Measurements from ENCODE around the gene KIF1C.
"Not testable (repeated sequence)": the region's sequence is repeated elsewhere in the genome, so short reads cannot be mapped to it uniquely, and the experiment has no call there.

Gene KIF1C

DNA sequence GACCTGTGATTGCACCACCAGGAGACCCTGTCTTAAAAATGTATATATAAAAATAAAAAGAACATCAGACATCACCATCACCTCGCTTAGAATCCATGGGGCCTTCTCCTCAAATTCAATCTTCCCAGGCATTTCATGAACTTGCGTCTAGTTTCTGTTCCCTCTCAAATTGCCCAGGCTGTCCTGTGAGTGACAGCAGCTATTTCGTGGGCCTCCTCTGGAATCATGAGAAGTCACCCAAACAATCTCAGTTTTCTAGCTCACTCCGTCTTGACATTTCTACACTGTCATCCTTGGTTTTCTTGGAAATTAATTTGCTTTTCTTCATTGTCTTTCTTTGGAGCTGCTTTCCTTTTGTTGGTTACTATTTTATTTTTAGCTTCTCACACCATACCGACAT lies 30.2 kb downstream of the KIF1C start:
- DNase-seq (ENCODE audit: low spot score) = no peak
- TF ChIP-seq, protein P1, sequence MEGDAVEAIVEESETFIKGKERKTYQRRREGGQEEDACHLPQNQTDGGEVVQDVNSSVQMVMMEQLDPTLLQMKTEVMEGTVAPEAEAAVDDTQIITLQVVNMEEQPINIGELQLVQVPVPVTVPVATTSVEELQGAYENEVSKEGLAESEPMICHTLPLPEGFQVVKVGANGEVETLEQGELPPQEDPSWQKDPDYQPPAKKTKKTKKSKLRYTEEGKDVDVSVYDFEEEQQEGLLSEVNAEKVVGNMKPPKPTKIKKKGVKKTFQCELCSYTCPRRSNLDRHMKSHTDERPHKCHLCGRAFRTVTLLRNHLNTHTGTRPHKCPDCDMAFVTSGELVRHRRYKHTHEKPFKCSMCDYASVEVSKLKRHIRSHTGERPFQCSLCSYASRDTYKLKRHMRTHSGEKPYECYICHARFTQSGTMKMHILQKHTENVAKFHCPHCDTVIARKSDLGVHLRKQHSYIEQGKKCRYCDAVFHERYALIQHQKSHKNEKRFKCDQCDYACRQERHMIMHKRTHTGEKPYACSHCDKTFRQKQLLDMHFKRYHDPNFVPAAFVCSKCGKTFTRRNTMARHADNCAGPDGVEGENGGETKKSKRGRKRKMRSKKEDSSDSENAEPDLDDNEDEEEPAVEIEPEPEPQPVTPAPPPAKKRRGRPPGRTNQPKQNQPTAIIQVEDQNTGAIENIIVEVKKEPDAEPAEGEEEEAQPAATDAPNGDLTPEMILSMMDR (IDR thresholded peaks at IDR 0.05; ENCODE audit: extremely low read depth, insufficient read depth, missing control alignments) = no peak
- in situ Hi-C loops (cut with MboI; ENCODE audit: low pct_unique_long_range_greater_than_20kb, low sequenced_read_pairs, unreplicated experiment) = no loop called here

DNA sequence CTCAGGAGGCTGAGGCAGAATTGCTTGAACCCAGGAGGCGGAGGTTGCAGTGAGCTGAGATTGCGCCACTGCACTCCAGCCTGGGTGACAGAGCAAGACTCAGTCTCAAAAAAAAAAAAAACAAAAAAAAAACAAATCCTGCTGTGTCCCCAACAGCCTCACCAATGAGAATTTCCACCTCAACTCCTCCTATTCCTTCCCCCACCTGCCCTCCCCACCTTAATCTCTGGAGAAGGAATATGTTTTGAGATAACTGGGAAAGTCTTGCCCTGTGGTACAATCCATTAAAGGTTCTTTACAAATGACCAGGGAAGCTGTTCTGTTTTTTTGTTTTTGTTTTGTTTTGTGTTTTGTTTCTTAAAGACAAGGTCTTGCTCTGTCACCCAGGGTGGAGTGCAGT lies 32.4 kb downstream of the KIF1C start:
- DNase-seq (ENCODE audit: low spot score); in situ Hi-C loops (cut with MboI; ENCODE audit: low pct_unique_long_range_greater_than_20kb, low sequenced_read_pairs, unreplicated experiment): not testable (repeated sequence)

DNA sequence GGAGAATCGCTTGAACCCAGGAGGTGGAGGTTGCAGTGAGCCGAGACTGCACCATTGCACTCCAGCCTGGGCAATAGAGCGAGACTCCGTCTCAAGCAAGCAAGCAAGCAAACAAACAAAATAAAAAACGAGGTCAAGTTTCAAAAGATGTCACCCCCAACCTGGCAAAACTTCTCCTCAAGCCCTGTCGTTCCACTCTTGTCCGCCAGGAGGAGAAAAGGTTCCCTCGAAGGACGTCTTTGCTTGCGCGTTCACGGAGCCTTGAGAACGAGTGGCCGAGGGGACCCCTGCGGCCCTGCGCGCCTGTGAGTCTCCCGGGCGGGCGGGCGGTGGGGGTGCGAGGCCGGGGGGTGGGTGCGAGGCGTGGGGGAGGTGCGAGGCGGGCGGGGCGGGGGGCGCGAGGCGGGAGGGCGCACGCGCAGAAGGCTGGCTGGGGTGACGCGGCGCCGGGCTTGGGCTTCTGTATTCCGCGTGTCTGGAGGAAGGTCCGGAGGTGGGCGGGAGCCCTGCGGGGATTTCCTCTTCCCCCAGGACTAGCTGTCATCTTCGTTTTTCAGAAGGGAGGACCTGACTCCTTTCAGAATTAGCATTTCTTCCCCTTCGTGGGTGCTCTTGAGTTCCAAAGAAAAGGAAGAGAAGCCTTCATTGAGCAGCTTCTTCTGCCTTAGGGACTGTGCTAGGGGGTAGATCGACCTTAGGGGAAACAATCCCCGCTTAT lies 33.8 kb downstream of the KIF1C start:
- DNase-seq (ENCODE audit: low spot score) = peak; percentile 93
- TF ChIP-seq, protein P1 (IDR thresholded peaks at IDR 0.05; ENCODE audit: extremely low read depth, insufficient read depth, missing control alignments) = peak; percentile 76
- in situ Hi-C loops (cut with MboI; ENCODE audit: low pct_unique_long_range_greater_than_20kb, low sequenced_read_pairs, unreplicated experiment) = no loop called here

DNA sequence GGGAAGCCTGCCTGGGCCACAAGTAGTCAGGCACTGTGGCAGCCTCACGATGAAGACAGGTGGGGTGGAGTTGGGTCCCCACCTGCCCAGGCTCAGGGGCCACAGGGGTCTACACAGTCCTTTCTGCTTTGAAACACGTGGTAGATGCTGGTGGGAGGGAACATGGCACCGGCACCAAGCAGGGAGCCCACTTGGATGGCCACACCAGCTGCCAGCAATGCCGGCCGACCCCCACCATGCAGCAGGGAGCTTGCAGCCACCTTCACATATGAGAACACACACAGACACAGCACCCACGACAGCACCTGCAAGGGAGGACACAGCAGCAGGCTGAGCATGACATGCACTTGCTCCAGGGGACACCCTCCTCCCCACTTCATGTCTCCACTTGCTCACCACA lies 35.1 kb downstream of the KIF1C start:
- no peak for DNase-seq (ENCODE audit: low spot score)
- TF ChIP-seq, protein P1 (IDR thresholded peaks at IDR 0.05; ENCODE audit: extremely low read depth, insufficient read depth, missing control alignments) = no peak
- in situ Hi-C loops (cut with MboI; ENCODE audit: low pct_unique_long_range_greater_than_20kb, low sequenced_read_pairs, unreplicated experiment) = no loop called here

DNA sequence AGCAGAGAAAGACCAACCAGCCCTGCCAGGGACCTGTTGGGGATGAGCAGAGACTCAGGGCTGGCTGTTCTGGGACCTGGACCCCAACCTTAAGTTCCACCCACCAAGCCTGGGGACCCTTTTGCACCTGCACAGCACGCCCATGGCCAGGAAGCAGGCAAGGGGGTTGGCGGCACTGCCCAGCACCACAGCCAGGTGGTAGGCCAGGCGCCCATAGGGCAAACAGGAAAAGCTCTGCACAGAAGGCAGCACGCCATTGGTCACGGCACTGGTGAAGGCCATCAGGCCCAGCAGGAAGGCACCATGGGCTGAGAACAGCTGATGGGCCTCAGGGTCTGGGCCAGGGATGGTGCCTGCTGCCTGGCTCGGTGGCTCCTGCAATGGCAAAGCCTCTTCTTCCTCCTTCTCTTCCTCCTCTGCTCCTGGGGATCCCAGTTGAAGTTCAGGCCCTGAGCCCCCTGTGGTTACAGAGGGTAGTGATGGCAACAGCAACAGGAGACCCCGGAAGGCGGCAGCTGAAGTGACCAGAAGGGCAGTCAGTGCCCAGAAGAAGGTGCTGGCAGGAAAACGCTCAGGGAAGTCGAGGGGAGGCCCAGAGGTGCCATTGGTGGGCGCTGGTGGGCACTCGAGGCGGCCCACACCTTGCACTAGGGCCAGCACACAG lies 35.7 kb downstream of the KIF1C start:
- TF ChIP-seq, protein P1 (IDR thresholded peaks at IDR 0.05; ENCODE audit: extremely low read depth, insufficient read depth, missing control alignments) = no peak
- DNase-seq (ENCODE audit: low spot score) = no peak
- in situ Hi-C loops (cut with MboI; ENCODE audit: low pct_unique_long_range_greater_than_20kb, low sequenced_read_pairs, unreplicated experiment) = no loop called here

DNA sequence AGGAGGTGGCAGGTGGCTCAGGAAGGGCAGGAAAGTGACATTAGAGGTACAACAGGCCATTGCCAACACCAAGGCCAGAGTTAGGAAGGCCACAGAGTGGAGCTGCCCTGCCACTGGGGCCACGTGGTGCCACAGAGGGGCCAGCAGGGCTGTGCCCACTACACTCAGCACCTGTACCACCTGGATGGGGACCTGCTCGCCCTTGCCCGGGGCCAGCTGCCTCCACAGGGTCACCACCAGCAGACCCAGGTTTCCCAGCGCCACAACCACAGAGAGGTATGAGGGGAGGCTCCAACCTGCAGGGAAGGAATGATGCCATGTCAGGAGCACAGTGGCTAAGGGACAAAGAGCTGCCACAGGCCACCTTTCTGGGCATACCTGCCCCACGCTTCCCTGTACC lies 36.3 kb downstream of the KIF1C start:
- TF ChIP-seq, protein P1 (IDR thresholded peaks at IDR 0.05; ENCODE audit: extremely low read depth, insufficient read depth, missing control alignments) = no peak
- in situ Hi-C loops (cut with MboI; ENCODE audit: low pct_unique_long_range_greater_than_20kb, low sequenced_read_pairs, unreplicated experiment) = no loop called here
- no peak for DNase-seq (ENCODE audit: low spot score)

DNA sequence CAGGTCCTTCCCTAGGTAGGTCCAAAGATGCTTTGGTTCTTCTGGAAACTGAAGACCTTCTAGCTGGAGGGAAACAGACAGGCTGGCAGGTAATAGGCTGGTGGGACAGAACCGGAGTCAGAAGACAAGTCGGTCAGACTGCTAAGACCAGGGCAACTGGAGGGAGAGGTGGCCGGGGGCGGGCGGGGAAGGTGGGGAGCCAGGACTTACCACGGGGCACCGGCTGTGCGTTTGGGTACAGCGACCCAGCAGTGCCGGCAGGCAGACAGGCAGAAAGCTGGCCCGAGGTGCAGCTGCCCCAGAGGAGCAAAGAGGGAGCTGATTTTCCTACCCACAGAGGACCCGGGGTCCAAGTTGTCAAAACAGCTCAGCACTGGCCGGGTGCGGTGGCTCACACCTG lies 36.9 kb downstream of the KIF1C start:
- TF ChIP-seq, protein P1 (IDR thresholded peaks at IDR 0.05; ENCODE audit: extremely low read depth, insufficient read depth, missing control alignments) = no peak
- DNase-seq (ENCODE audit: low spot score) = no peak
- in situ Hi-C loops (cut with MboI; ENCODE audit: low pct_unique_long_range_greater_than_20kb, low sequenced_read_pairs, unreplicated experiment) = no loop called here
